Stimulated activated CD4-positive, alpha-beta T cell treated with anti-CD3 and anti-CD28 coated beads, Interleukin-4, amount 100 ng/mL, for 4 hours (primary cell): ENCODE data around the gene ATP10A.
"Not testable (repeated sequence)": the region's sequence is repeated elsewhere in the genome, so short reads cannot be mapped to it uniquely, and the experiment has no call there.

Experiments
- DNase-seq, 2 experiments: peaks; one replicate each; pipeline ENCODE4 v3.0.0-alpha.2; 2020

The ATP10A gene

DNA sequence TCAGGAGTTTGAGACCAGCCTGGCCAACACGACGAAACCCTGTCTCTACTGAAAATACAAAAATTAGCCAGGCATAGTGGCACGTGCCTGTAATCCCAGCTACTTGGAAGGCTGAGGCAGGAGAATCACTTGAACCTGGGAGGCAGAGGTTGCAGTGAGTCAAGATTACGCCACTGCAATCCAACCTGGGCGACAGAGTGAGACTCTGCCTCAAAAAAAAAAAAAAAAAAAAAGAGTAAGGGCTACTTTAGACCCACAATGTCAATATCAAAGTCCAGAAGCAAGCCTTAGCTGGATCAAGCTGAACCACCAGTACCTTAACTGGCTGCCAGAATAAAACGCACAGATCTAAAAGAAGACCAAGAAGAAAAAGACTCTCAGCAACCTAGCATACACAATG, 17.8 kb upstream of the ATP10A start:
- DNase-seq = not testable (repeated sequence)

DNA sequence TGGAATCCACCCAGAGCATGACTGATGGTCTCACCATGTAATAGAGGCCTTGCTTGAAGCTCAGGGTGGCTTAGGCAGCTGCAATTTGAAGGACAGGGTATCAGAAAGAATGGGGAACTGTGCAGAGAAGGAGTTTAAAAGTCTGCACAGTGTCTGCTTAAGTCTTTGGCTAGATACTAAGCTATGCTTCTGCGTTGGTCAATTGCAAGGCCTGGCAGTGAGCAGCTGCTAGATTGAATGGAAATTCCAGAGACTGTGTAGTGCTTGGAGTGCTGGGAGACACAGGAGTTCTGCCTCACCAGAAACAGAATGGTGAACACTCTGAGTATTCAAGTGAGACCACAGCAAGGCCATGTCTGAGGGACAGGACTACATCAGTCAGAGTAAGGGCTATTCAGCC, 17.3 kb upstream of the ATP10A start:
- DNase-seq = no peak

DNA sequence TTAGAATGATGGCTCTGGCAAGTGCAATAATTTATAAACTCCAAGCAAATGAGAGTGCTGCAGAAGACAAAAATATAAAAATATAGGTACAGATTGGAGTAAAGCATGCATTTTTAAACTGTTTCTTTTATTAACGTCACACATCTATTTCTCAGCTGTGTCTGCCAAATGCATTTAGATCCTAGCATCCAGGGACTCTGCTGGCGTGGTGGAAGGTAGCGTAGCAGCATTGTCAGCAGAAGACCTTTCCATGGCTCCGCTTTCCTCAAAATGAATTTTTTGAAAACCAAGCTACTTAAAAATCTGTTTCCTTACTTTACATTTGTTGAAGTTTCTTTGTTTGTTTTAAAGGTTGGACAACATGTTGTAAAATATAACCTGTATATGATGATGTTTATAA, 16.3 kb upstream of the ATP10A start:
- DNase-seq = no peak

DNA sequence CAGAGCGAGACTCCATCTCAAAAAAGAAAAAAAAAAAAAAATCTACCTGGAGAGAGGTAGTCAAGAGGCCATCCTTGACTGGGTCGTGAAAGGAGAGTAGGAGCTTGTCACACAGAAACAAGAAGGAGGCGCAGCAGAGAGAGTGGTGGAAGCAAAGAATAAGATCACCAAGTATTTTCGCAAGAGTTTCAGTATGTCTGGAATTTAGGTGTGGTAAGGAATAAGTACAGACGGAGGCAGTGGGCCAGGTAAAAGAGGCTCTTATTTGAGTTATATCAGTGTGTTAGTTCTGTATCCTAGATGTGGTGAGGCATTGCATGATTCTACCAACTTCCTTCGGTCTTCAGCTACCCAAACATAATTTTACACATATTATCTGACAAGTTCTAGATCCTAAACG, 14.6 kb upstream of the ATP10A start:
- DNase-seq = no peak

DNA sequence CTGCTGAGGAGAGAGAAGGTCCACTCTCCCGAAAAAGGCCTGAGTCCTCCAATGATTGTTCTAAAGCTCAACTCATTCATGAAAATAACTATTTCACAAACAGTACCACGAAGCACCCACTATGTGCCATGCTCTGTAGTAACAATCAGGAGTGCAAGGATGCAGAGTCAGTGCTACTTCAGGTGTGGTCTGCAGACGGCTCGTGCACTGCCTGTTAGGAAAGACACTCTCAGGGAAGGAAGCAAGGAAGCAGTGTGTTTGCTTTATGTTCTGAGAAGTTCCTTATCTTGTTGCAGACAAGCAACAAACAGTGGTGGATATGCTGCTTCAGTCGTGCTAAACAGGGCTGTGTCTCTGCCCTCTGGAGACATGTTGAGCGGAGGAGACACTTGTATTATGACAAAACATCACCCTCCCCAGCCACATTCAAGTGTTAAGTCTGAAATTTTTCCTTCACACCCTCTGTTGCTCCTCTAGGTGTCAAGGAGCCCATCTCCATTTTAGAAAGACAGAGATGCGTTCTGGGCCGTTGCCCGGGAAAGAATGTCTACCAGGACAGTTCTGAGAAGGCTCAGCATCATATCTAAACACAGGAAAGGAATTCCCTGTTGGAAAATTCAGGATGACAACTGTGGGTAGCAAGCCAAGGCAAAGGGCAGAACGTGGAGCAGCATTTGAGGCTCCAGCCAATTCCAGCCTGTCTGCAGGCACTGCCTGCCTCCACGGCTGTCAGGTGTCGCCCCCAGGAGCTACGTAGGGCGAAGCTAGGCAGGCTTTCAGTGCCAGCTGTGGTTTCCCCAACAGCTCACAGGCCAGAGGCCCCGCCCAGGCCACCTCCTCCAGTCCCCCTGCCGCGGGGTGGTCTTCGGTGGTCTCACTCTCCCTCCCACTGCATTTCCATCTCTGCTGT, 13.4 kb upstream of the ATP10A start:
- DNase-seq = no peak

DNA sequence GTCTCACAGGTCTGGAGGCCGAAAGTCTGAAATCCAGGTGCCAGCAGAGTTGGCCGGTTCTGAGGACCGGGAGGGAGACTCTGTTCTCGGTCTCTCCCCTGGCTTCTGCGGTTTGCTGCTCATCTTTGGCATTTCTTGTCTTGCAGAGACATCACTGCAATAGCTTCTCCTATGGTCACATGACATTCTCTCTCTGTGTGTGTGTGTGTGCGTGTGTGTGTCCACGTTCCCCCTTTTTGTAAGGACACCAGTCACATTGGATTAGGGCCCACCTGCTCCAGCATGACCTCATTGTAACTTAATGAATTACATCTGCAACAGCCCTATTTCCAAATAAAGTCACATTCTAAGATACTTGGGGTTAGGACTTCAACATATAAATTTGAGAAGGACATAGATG, 12.4 kb upstream of the ATP10A start:
- no peak for DNase-seq

DNA sequence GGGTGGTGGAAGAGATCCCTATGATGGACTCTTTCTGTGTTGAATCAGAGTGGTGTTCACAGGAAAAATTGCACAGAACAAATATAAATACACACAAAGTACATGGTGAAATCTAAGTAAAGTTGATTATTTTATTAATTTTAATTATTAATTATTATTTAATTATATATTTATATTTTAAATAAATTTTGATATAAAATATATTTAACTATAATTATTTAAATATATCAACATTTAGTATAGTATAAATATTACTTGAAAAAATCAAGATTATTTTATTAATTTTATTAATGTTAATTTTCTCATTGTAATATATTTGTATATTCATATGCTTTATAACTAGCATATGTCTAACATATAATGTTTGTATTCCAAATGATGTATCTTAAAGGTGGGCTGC, 11.3 kb upstream of the ATP10A start:
- no peak for DNase-seq

DNA sequence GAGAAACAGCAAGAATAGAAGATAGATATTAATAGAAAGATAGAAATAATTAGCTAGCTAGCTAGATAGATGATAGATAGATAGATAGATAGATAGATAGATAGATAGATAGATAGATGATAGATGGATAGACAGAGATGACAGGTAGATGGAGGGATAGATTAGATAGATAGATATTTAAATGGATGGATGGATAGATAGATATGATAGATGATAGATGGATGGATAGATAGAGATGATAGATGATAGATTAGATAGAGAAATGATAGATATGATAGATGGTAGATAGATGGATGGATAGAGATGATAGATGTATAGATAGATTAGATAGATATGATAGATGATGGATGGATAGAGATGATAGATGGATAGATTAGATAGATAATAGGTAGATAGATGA, 8.3 kb upstream of the ATP10A start:
- no peak for DNase-seq

DNA sequence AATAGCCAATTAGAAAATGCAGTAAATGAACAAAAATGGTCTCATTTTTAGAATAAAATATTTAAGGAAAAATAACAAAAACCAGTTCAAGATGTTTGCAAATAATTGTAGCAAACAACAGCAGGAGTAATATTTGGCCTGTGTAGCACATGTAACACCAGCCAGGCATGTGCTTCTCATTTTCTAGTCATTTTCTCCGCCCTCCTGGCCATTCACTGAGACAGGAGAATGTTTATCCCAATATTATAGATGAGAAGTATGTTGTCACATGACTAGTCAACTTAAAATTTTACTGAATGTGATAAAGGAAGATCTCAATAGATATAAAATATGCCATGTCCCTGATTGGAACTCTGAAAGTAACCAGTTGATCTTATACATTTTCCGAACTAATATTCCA, 7.8 kb upstream of the ATP10A start:
- no peak for DNase-seq

DNA sequence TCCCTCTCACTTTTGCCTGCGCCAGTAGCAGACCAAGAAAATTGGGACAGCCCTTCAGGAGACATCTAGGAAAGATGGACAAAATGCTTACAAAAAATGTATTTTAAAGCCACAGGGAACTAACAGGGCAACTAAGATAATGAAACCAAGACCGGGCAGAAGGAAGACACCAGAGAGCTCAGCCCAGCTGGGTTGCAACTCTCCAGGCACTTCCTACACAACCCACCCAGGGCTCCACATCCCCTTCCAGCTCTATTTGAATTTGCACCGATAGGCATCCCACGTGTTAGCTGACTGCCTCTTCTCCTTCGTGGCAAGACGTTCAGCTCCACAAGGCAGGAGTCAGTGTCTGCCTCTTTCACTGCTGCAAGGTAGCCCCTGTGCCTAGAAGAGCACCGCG, 6.6 kb upstream of the ATP10A start:
- DNase-seq = no peak

DNA sequence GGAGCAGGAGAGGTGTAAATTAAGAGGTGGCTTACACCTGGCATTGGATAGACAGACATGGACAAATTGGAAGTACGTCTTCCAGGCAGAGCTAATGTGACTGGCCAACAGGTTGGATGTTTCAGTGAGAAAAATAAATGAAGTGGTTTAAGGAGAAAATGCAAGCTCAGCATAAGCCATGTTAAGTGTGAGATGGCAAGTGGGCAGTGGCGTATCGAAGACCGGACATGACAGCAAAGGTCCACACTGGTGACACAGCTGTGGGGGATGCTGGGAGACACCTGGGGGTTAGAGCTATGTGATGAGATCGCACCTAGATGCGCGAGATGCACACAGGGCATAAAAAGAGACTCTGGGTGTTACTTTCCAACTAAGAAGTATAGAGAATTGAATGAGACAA, 3.7 kb upstream of the ATP10A start:
- DNase-seq = no peak

DNA sequence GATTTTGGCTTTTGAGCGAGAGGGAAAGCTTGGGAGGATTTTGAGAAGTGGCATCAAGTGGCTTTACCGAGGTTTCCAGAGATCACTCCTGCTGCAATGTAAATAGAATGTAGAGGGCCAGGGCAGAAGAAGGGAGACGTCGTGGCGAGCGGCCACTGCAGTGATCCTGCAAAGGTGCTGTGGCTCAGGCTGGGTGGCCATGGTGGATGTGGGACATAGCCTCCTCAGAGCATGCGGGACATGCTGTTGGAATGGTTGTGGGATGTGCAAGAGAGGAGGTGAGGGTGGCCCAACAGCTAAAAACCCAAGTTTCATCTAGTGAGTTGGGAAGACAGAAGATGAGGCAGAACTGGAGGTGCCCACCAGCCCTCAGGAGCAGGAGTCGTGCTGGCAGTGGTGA, 3.1 kb upstream of the ATP10A start:
- no peak for DNase-seq

DNA sequence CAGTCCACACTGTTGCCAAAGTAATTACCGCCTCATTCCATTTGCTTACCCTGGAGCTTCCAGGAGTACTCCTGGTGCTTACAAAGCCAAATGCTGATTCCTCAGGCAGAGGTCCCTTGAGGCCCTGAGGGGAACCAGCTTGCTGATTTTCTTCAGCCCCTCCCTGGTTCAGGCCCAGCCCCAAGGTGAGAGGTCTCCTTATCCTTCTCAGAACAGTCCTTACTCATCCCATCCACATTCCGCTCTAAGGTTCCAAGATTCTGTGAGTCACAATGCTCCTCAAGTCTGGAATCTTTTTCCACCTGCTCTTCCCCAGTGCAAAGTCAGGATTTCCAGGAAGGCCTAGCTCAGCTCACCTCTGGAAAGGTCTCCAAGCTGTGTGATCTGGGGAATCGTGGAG, 1.8 kb upstream of the ATP10A start:
- no peak for DNase-seq

DNA sequence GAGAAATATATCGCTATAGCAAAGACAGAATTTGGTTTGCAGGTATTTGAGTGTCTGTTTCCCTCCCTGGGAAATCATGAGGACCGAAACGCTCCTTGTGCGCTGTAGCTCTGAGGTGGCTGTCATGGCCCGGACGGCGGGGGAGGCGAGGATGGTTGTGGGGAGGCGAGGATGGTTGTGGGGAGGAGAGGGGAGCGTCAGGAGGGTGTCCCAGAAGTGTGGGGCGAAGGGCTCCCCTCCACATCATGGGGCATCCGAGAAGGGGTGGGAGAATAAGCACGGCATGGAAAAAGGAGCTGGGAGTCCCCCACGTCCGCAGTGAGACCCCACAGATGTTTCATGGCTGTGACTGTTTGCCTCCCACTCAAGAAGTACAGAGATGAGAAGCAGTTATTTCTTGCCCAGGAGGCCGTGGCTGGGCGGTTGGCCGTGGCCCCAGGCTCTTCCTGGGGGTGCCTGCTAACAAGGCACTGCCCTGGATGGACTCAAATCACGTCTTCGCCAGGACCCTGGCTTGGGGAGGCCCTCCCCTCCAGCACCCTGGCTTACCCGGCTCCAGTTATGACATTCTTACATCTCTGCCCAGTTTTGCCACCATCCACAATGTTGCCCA, 947 bp upstream of the ATP10A start:
- no peak for DNase-seq

DNA sequence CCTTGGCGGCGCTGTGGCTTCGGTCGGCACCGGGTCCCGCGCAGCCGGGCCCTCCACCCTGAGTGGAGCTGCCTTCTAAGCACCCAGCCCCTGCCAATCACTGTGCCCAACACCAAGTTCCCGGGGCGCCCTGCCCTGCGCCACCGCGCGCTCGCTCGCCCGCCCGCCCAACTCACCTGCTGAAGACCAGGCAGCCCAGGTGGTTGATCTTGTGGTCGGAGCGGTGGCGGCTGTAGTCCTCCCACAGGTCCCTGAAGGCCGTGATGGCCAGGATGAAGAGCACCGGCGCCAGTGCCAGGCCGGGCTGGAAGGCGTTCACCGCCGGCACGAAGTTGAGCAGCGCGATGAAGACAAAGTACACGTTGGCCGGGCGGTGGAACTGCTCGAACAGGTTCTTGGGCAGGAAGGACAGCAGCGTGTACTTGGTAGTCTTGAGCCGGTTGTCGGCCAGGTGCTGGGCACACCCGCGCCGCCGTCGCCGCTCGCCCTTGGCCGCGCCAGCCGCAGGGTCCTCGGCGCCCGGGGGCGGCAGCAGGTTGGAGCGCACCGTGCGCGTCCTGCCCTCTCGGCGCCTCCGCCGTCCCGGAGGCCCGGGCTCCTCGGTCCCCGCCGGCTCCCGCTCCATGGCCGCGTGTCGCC, 536 bp downstream of the ATP10A start:
- DNase-seq = peak; percentile 47 to 61

DNA sequence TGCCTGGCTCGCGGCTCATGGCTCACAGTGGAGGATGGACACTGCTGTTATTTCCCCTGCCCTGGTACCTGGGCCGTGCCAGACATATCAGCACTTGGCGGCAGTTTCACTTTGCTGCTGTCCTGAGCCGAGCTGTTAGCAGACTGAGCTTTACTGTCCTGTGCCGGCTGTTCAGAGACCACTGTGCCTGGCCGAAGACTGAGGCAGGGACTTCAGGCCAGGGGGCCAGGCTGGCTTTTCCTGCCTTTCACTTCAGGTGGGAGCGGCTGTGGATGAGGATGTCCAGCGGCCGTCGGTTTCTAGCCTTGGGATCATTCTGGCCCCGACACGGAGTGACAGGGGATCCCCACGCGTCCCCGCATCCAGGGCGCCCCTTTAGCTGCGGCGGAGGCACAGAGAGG, 1.1 kb downstream of the ATP10A start:
- DNase-seq = no peak

DNA sequence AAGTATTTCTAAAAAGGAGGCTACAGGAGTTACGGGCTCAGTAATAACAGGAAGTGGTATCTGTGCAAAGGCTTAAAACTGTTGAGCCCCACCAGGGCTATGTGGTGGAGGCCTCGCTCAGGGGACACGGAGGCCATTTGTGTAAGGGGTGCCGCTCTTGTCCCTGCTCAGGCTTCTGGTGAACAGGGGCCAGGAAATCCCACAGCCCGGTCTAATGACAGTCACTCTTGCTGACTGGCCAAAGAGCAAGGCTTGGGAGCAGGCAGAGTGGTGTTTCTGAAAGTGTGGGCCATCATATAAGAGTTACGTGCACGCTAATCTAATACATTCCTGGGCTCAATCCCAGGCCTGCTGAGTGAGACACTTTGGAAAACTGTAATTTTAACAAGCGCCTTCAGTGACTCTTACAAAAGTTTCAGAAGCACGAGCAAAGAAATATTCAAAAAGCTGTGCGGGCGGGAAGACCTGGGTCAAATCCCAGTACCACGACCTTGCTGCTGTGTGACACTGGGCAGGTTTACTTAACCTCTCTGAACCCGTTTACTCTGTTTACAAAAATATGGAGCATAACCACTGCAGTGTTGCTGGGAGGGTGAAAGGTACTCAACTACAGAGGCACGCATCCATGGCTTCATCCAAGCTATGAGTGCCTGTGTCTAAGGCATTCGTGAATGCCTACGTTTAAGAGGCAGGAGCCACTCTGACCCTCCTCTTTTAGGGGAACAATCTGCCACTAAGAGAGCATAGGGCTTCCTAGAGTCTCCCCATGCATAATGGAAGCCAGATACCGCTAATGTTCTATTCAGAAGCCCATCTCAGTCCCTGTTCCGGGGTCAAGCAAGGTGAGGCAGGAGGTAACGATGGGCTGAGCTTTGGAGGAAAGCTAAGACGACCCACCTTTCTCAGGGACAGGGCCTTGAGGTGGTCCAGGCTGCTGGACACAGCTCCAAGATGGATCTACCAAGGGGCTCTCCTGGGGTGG, 2.0 kb downstream of the ATP10A start:
- DNase-seq = no peak

DNA sequence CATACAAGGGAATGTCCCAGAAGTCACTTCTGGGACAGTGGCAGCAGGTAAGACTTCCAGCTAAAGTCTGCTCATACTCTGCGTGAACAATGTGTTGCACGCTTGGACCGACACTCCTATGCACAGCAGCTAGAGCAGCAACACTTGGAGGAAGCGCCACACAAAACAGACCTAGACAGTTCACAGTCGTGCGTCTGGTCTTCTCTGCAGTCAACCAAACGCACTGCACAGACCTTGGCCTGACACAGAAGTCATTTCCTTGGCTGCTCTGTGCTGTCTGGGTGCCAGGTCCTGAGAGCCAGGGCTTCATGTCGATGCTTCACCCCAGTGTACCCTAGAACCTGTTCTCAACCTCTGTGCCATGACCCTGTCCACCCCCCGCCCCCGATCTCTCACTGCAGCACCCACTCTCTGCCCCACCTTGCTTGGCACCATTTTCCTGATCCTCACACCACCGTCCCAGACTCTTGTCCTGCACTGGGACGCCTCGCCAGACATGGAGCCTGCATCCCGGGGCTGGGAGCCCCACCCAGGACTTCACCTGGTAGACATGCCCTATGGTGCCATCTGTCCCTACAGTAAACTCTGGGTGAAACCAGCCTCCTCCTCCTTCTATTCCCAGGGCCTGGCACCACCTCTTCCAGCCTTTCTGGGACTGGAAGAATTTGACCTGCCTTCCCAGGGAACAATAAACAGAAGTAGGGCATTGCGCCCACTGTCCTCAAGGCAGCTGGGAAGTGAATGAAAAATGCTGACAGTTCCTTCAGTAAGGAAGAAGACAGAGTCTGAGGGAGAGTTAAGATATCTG, 3.1 kb downstream of the ATP10A start:
- DNase-seq = peak in 1 of 2 experiments; percentile 18

DNA sequence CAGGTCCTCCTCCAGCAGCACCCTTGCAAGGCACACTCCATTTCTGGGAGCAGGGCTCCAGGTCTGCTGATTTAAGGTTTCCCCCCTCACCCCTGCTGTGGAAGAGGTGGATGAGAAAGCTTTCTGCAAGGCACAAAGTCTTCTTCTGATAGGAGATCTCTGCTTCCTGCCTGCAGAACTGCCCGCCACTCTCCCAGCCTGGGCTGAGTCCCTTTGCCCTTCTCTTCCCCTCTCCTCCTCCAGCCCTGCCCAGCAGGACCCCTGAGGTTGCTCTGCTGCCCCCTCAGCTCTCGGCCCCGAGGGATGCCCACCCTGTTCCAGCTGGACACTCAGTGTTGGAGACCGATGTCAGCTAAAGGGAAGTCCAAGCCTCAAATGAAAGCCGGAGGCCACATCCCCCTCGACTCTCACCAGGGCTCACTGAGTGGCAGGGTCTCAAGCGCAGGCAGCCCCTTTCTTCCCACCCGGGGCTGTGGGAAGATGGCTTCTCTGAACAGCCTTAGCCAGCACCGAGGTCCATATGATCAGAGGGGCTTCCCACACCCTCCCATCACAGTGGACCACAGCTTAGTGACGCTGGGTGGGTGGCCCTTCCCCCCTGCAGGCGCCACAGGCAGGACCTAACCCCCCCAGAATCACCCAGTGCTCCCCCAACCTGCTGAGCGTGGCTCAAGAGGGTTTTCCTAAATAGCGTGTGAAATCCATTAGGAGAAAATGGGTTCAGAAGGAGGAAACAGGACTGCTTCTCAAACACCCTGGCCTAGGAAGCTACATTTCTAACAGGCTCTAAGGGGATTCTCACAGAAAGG, 4.0 kb downstream of the ATP10A start:
- DNase-seq = no peak

DNA sequence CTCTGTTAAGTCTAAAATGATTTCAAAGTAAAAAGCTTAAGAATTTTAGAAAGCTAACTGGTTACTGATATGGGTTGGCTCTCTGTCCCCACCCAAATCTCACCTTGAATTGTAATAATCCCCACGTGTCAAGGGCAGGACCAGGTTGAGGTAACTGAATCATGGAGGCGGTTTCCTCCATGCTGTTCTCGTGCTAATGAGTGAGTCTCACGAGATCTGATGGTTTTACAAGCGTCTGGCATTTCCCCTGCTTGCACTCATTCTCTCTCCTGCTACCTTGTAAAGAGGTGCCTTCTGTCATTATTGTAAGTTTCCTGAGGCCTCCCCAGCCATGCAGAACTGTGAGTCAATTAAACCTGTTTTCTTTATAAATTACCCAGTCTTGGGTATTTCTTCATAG, 7.1 kb downstream of the ATP10A start:
- DNase-seq = not testable (repeated sequence)
